HG03103 (cell line): ENCODE measurements around the gene KRT76.

Source experiments
- ATAC-seq: cut with Tn5 transposase; IDR thresholded peaks from one replicate; pipeline ENCODE4 v1.9.1; 2021; ENCODE audit warnings: low read depth; ENCODE audit not compliant: unreplicated experiment

KRT76 gene

GRCh38 chr12:52813885-52814709, 37.0 kb upstream of the KRT76 start, which contains the start of gene KRT4:
TSS of gene KRT4 (minus strand) at chr12:52814116. CDS start at chr12:52814058, 58 bp downstream.
- no peak for ATAC-seq

GRCh38 chr12:52813203-52813819, 36.2 kb upstream of the KRT76 start:
- no peak for ATAC-seq

- ATAC-seq = no peak
Measured at GRCh38 chr12:52812749-52813148, 35.6 kb upstream of the KRT76 start.

DNA sequence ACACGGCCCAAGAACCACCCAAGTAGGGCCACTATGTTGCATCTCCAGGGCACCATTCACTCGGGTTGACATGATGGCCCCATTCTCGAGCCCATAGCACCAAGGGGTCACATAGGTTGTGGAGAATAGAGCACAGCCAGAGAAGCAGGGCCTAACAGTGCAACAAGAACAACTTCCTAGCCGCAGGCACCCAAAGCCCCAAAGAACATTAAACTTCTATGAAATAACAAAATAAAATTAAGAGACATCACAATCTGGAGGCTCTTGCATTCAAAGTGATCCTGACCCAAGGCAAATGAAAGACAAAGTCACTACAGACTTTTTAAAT, 34.9 kb upstream of the KRT76 start:
- no peak for ATAC-seq

DNA sequence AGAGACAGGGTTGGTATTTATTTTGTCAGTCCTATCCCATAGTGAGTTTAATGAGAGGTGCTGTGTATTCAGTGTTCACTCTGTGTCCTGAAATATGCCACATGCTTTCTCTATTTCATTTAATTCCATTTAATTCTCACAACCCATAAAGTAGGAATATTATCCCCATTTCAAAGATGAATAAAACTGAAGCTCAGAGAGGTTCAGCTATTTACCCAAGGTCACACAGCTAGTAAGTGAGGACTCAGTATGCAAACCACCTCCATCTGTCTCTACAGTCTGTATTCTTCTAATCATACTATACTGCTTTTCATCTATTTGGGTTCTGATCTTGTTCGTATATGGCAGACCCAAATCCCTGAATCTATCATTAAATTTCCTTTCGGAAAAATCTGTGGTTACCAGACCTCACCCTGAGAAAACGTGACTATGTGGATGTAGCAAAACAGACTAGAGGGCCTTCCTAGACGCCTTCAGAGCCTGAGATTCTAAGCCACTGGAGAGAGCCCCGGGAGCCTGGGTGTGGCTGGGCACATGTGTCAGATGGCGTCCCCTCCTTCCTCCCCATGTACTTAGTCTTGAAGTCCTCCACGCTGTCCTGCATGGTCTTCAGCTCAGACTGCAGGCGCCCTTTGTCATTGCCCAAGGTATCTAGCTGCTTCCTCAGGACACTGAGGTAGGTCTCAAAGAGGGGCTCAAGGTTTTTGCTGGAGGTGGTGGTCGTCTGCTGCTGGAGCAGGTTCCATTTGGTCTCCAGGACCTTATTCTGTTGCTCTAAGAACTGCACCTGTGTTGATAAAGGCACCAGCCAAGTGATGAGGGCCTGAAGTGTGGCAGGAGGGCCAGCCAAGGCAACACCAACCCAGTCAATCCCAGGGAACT, 34.3 kb upstream of the KRT76 start:
- no peak for ATAC-seq

DNA sequence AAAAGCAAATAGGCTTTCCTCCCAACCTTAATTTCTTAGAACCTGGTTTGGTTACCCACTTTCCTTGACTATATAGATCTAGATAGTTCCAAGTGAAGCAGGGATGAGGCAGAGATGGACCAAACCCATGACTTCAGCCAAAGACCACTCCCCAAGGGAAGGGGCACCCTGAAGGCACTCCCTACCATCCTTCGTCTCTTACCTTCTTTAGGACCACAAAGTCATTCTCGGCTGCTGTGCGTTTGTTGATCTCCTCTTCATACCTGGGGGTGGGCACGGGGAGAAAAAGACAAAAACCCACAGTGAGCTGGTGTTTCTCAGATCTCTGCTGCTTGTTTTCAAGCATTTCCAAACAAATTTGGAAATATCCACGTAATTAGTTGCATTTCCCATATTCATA, 33.4 kb upstream of the KRT76 start:
- ATAC-seq = no peak

DNA sequence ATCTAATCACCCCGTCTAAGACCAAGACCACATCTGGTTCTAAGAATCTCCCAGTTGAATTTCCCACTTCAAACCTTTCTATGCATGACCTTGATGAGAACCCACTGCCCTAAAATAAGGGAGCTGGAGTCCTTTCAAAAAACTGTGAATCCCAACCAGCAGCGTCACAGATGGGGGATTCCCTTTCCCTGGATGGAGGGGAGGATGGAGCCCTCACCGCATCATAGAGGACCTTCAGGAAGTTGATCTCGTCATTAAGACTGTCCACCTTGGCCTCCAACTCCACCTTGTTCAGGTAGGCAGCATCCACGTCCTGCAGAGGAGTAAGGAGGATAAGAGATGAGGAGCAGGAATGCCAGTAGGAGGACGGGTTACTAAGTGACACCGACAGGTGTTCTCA, 32.0 kb upstream of the KRT76 start:
- no peak for ATAC-seq

GRCh38 chr12:52808573-52809160, 31.5 kb upstream of the KRT76 start:
- ATAC-seq = no peak

- ATAC-seq = no peak
Measured at GRCh38 chr12:52807544-52808470, 30.7 kb upstream of the KRT76 start.

GRCh38 chr12:52806821-52807543, 29.8 kb upstream of the KRT76 start:
- ATAC-seq = no peak

- no peak for ATAC-seq
Measured at GRCh38 chr12:52806169-52806811, 29.1 kb upstream of the KRT76 start.

DNA sequence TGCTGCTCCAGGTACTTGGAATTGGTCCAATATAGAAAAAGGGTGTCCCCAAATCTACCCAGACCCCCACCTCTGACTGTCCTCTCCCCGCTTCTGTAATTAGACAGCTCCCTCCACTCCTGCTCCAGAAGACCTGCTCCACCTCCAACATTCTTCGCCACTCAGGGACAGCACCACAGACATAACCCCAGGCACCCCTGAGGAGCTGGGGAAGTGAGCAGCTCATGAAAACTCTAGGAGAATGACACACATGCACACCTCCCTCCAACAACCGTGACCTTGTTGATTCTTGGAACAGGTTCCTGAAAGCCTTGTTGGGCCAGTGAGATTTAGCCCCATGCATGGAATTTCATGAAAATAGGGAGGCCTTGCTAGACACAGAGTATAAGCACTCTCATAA, 28.6 kb upstream of the KRT76 start:
- ATAC-seq = no peak

- no peak for ATAC-seq
Measured at GRCh38 chr12:52805000-52805399, 27.9 kb upstream of the KRT76 start.

- ATAC-seq = no peak
Measured at GRCh38 chr12:52802442-52802841, 25.3 kb upstream of the KRT76 start.

GRCh38 chr12:52801773-52802172, 24.6 kb upstream of the KRT76 start:
- ATAC-seq = no peak

GRCh38 chr12:52800259-52800917, 23.2 kb upstream of the KRT76 start:
- ATAC-seq = no peak

DNA sequence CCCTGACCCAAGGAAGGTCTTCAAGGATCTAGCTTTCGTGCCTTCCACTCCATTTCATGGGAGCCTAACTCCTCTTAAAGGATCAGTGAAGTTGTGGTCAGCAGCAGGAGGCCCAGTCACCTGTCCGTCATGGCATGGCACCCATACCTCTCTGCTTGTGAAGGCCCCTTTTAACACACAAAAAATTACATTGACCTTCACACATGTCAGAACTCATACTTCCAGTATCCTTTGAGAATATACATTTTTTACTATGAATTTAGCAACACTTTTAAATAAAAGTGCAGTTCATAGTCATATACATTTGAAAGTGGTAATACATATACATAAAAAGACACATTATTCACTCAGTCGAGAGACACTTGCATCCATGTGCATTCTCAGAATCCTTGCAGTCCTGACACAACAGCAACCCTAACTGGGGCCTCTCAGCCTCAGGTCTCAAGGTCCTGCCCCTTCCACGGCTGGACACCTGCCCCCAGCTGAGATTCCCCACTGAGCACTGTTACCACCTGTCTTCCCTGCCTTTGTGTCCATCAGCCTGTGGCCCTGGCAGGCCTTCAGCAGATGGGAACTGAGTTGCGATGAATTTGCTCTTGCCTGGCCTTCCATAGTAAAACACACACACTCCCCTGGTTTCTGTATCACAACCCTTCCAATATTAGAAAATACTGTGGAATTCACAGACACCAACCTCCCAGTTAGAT, 22.5 kb upstream of the KRT76 start:
- no peak for ATAC-seq
